ENCODE measurements around the gene CAMK2D.

The CAMK2D gene

DNA sequence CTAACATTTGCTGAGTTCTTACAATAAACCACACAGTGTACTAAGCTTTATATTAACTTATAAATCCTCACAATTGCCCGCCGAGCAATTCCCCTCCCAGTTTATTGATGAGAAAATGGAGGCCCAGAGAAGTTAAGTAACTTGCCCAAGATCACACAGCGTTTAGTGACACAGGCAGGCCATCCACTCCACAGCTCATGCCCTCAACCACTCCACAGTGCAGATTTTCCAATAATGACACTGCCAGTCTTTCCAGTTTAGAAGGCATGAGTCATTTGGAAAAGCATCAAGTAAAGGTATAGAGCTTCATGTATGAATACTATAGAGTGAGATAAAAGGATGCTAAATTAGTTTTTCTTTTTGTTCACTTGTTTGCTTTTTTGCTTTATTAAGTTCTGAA, 208.5 kb downstream of the CAMK2D start:
- Histone ChIP-seq H3K36me3 (ENCODE audit: insufficient read depth, low read depth, low read length) (no peaks in the 10 kb centered on the region; the same call in 1 of the 2 replicates), H3K27me3 (ENCODE audit: insufficient read depth, low read length) (no peaks in the 10 kb centered on the region), H3K27ac (ENCODE audit: low read length) (no peak overlapping the region), H3K4me1 (ENCODE audit: insufficient read depth, low read length) (no peaks in the 10 kb centered on the region), H3K9me3 (ENCODE audit: insufficient read depth, low read depth, low read length) (no peaks in the 10 kb centered on the region), H3K9ac (ENCODE audit: low read depth, low read length) (no peak overlapping the region), H3K4me3 (ENCODE audit: low read length) (no peak overlapping the region)

DNA sequence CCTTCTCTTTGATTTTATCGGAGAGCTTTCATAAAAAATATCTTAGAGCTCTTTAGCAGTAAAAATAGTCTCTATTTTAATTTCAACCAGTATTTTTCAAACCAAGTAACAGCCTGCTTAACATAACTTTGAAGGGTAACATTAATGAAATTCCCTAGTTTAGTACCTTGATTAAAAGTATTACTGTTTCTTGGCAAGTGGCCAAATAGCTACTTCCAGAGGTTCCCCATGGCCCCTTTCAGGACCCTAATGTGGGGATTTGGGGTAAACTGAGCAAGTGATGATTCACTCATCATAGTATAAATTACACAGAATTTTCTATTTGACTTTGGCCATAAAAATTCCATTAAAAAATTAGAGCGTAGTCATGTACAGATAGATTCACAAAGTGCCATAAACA, 211.0 kb downstream of the CAMK2D start:
- Histone ChIP-seq H3K27ac (ENCODE audit: low read length) (no peak overlapping the region), H3K9me3 (ENCODE audit: insufficient read depth, low read depth, low read length) (no peaks in the 10 kb centered on the region), H3K9ac (ENCODE audit: low read depth, low read length) (no peak overlapping the region), H3K36me3 (ENCODE audit: insufficient read depth, low read depth, low read length) (no peaks in the 10 kb centered on the region; the same call in 1 of the 2 replicates), H3K4me3 (ENCODE audit: low read length) (no peak overlapping the region), H3K4me1 (ENCODE audit: insufficient read depth, low read length) (no peaks in the 10 kb centered on the region), H3K27me3 (ENCODE audit: insufficient read depth, low read length) (no peaks in the 10 kb centered on the region)

DNA sequence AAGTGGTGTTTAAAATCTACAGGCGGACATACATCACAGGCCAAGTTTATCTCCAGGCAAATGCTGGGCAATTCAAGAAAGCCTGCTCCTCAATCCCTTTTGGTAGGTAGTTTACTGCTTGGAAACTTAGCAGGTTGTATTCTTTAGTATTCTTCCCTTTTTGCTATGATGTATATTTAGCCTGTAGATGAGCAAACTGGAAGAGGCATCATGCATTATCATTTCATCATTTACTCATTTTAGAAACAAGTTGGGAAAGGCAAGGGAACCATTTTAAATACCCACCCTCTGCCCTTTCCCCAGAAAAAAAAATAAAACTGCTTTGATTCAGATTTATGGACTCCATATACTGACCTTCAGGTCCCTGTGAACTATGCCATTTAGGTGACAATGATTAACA, 213.2 kb downstream of the CAMK2D start:
- no peaks in the 10 kb centered on the region for H3K4me1 ChIP-seq (ENCODE audit: insufficient read depth, low read length)
- no peaks in the 10 kb centered on the region for H3K27me3 ChIP-seq (ENCODE audit: insufficient read depth, low read length)
- no peak overlapping the region for H3K4me3 ChIP-seq (ENCODE audit: low read length)
- no peak overlapping the region for H3K9ac ChIP-seq (ENCODE audit: low read depth, low read length)
- no peaks in the 10 kb centered on the region; the same call in 1 of the 2 replicates for H3K36me3 ChIP-seq (ENCODE audit: insufficient read depth, low read depth, low read length)
- no peaks in the 10 kb centered on the region for H3K9me3 ChIP-seq (ENCODE audit: insufficient read depth, low read depth, low read length)
- no peak overlapping the region for H3K27ac ChIP-seq (ENCODE audit: low read length)

DNA sequence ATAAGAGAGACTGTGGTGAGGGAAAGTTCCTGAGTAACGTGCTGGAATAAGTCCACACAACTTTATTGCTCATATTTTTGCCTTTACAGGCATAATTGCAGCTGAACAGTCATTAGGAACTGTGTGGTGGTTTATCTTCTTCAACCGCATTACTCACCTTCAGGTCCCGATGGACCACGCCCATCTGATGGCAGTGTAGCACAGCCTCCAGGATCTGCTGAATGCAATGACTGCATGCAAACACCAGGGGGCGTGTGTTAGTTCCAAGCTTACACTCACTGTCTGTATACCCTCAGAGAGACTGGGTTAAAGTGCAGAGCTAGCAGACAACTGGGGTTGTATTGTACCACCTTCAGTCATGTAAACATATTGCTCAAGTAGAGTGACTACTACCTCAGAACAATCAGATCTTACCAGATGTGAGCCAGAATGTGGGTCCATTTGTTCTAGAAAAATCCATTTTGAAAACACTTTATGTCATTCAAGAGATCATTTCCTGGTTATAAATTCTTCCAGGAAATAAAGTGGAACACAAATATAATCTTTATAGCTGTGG, 214.0 kb downstream of the CAMK2D start:
- Histone ChIP-seq H3K4me1 (ENCODE audit: insufficient read depth, low read length) (no peaks in the 10 kb centered on the region), H3K4me3 (ENCODE audit: low read length) (no peak overlapping the region), H3K9ac (ENCODE audit: low read depth, low read length) (no peak overlapping the region), H3K27ac (ENCODE audit: low read length) (no peak overlapping the region), H3K27me3 (ENCODE audit: insufficient read depth, low read length) (no peaks in the 10 kb centered on the region), H3K36me3 (ENCODE audit: insufficient read depth, low read depth, low read length) (no peaks in the 10 kb centered on the region; the same call in 1 of the 2 replicates), H3K9me3 (ENCODE audit: insufficient read depth, low read depth, low read length) (no peaks in the 10 kb centered on the region)

DNA sequence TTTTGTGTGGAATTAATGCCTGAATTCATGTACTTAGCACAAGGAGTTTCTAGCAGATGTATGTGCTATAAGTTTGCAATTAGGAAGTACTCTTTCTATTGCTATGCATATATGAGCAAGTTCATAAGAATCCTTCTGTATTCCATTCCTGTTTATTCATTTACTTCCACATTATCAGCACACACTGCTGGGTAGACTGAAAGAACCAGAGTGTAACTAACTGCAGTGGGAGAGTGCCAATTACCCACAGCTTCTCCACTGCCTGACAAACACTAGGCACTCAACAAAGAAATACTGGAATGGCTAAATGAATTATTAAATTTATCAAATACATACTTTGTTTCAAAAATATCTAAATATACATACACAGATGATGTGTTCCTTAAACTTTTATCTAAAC, 219.6 kb downstream of the CAMK2D start:
- Histone ChIP-seq H3K36me3 (ENCODE audit: insufficient read depth, low read depth, low read length) (no peaks in the 10 kb centered on the region), H3K27ac (ENCODE audit: low read length) (no peak overlapping the region), H3K27me3 (ENCODE audit: insufficient read depth, low read length) (no peaks in the 10 kb centered on the region), H3K9ac (ENCODE audit: low read depth, low read length) (no peak overlapping the region), H3K4me1 (ENCODE audit: insufficient read depth, low read length) (no peaks in the 10 kb centered on the region), H3K9me3 (ENCODE audit: insufficient read depth, low read depth, low read length) (no peaks in the 10 kb centered on the region), H3K4me3 (ENCODE audit: low read length) (no peak overlapping the region)

DNA sequence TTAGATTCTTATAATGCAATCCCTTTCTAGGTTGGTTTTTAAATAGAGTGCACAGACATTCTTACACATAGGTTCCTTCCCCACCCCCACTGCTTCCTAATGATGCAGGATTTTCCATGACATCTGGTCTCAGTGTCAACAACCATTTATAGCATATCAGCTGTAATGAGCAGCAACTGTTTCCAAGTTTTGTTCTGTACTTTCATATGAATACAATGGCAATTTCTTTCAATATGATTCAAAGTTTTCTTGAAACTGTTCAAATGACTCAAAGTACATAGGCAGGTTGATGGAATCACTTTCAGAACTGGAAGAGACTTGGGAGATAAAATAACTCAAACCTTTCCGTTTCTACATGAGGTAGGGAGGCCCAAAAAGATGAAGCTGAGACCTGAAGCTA, 220.7 kb downstream of the CAMK2D start:
- Histone ChIP-seq H3K9ac (ENCODE audit: low read depth, low read length) (no peak overlapping the region), H3K4me1 (ENCODE audit: insufficient read depth, low read length) (no peaks in the 10 kb centered on the region), H3K9me3 (ENCODE audit: insufficient read depth, low read depth, low read length) (no peaks in the 10 kb centered on the region), H3K4me3 (ENCODE audit: low read length) (no peak overlapping the region), H3K27me3 (ENCODE audit: insufficient read depth, low read length) (no peaks in the 10 kb centered on the region), H3K27ac (ENCODE audit: low read length) (no peak overlapping the region), H3K36me3 (ENCODE audit: insufficient read depth, low read depth, low read length) (no peaks in the 10 kb centered on the region)

DNA sequence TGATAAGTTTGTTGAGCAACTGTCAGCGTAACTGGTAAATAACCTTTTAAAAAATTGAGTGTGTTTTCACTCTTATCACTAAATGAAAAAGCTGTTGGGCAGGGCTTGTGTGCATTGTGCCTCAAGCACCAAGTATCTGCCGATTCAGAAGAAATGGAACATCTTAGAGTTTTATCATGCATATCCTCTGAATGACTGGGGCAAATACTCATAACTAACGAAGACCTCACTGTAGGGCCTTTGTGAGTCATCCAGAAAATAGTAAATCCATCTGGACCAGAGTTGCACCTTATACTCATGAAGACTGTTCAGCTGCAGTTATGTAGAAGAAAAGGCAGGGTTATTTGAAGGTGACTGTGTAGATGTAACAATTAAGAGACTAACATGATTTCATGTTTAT, 222.1 kb downstream of the CAMK2D start:
- Histone ChIP-seq H3K9me3 (ENCODE audit: insufficient read depth, low read depth, low read length) (no peaks in the 10 kb centered on the region), H3K9ac (ENCODE audit: low read depth, low read length) (no peak overlapping the region), H3K4me1 (ENCODE audit: insufficient read depth, low read length) (no peaks in the 10 kb centered on the region), H3K27me3 (ENCODE audit: insufficient read depth, low read length) (no peaks in the 10 kb centered on the region), H3K27ac (ENCODE audit: low read length) (no peak overlapping the region), H3K36me3 (ENCODE audit: insufficient read depth, low read depth, low read length) (no peaks in the 10 kb centered on the region), H3K4me3 (ENCODE audit: low read length) (no peak overlapping the region)

DNA sequence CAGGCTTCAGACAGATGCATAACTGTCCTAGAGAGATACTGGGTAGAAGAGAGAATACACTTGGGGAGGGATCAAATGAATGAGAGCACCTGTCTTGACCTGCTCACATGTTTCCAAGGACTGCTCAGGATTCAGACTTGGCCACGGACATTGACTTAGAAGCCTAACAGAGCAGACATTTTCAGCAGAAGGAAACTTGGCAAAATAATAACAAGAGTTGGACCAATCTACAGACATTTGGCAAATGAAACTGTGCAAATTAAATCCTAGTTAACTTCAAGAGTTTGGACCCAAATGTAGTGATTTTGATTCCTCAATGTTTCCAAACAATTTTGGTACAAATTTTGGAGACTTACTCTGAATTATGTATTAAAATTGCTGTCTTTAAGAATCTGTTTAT, 223.9 kb downstream of the CAMK2D start:
- Histone ChIP-seq H3K27ac (ENCODE audit: low read length) (no peak overlapping the region), H3K9ac (ENCODE audit: low read depth, low read length) (no peak overlapping the region), H3K36me3 (ENCODE audit: insufficient read depth, low read depth, low read length) (no peaks in the 10 kb centered on the region), H3K9me3 (ENCODE audit: insufficient read depth, low read depth, low read length) (no peaks in the 10 kb centered on the region), H3K4me3 (ENCODE audit: low read length) (no peak overlapping the region), H3K27me3 (ENCODE audit: insufficient read depth, low read length) (no peaks in the 10 kb centered on the region), H3K4me1 (ENCODE audit: insufficient read depth, low read length) (no peaks in the 10 kb centered on the region)

DNA sequence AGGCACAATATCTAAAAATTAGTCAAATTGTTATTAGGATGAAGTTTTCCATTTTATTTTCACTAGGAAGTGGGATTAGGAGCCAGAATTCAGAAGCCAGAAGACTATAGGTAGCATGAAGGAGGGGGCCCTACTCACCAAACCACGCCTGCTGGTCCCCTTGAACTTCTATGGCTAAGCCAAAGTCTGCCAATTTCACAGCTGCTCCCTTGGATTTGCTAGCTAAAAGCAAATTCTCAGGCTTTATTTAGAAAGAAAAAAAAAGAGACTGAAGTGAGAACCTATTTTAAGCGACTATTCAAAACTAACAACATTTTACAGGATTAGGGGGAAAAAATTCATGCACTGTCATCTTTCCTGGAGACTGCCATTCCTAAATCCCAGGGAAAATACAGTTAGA, 224.3 kb downstream of the CAMK2D start:
- no peak overlapping the region for H3K9ac ChIP-seq (ENCODE audit: low read depth, low read length)
- no peak overlapping the region for H3K27ac ChIP-seq (ENCODE audit: low read length)
- H3K27me3 ChIP-seq (ENCODE audit: insufficient read depth, low read length), result no peaks in the 10 kb centered on the region
- H3K4me3 ChIP-seq (ENCODE audit: low read length), result no peak overlapping the region
- no peaks in the 10 kb centered on the region for H3K9me3 ChIP-seq (ENCODE audit: insufficient read depth, low read depth, low read length)
- H3K4me1 ChIP-seq (ENCODE audit: insufficient read depth, low read length), result no peaks in the 10 kb centered on the region
- H3K36me3 ChIP-seq (ENCODE audit: insufficient read depth, low read depth, low read length), result no peaks in the 10 kb centered on the region

DNA sequence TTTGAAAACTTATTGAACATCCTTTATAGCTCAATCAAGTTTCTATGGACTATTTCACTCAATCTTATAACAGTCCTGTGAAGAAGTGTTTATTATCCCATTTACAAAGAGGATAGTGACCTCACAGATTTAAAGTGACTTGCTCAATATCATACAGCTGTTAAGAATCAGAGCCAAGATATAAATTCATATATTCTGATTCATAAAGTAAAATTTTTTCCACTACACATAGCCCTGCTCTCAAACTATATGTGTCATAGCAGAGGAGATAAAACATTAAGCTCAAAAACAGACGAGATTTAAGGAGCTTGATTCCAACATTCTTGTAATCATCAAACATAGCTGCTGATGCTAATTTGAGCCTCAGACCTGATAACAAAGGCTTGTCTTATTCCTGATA, 226.8 kb downstream of the CAMK2D start:
- Histone ChIP-seq H3K4me3 (ENCODE audit: low read length) (no peak overlapping the region), H3K9ac (ENCODE audit: low read depth, low read length) (no peak overlapping the region), H3K9me3 (ENCODE audit: insufficient read depth, low read depth, low read length) (no peaks in the 10 kb centered on the region), H3K36me3 (ENCODE audit: insufficient read depth, low read depth, low read length) (no peaks in the 10 kb centered on the region), H3K27ac (ENCODE audit: low read length) (no peak overlapping the region), H3K4me1 (ENCODE audit: insufficient read depth, low read length) (no peaks in the 10 kb centered on the region), H3K27me3 (ENCODE audit: insufficient read depth, low read length) (no peaks in the 10 kb centered on the region)

DNA sequence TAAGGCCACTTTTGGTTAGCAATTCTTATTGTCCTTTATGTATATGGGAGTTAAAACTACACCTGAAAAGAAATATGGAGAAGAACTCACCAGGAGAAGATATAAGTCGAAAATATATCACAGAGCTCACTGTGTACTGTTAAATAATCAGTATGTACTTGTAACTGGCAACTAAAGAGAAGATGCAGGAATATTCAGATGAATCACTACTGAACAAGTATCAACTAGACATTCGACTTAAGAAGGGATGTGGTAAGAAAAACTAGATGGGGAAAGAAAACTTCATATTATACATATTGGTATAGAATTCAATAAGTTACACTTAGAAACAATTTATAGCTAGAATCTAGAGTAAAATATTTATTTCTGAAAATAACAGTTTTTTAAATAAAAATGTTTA, 230.0 kb downstream of the CAMK2D start:
- Histone ChIP-seq H3K36me3 (ENCODE audit: insufficient read depth, low read depth, low read length) (no peaks in the 10 kb centered on the region), H3K9me3 (ENCODE audit: insufficient read depth, low read depth, low read length) (no peaks in the 10 kb centered on the region), H3K27ac (ENCODE audit: low read length) (no peak overlapping the region), H3K4me1 (ENCODE audit: insufficient read depth, low read length) (peaks cover 5% of the 10 kb centered on the region; the same call in 1 of the 2 replicates), H3K9ac (ENCODE audit: low read depth, low read length) (no peak overlapping the region), H3K4me3 (ENCODE audit: low read length) (no peak overlapping the region), H3K27me3 (ENCODE audit: insufficient read depth, low read length) (no peaks in the 10 kb centered on the region)

DNA sequence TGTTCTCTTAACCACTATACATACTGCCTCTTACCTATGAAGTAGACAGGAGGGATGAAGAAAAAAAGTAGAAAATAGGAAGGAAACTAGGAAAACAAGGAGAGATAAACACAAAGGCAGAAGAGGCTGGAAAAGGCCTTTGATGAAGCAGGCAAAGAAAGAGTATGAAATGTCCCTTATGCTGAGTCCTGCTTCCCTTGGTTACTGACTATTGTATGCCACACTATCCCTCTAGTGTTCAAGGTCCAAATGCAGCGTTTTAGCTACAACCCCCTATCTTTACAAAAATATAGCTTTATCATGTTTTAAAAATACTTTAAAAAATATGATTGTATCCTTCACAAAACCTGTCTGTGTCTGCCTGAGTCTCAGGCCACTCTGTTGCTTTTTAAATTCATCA, 233.1 kb downstream of the CAMK2D start:
- Histone ChIP-seq H3K36me3 (ENCODE audit: insufficient read depth, low read depth, low read length) (no peaks in the 10 kb centered on the region), H3K27ac (ENCODE audit: low read length) (no peak overlapping the region), H3K4me1 (ENCODE audit: insufficient read depth, low read length) (peaks cover 5% of the 10 kb centered on the region; the same call in 1 of the 2 replicates), H3K4me3 (ENCODE audit: low read length) (no peak overlapping the region), H3K27me3 (ENCODE audit: insufficient read depth, low read length) (no peaks in the 10 kb centered on the region), H3K9me3 (ENCODE audit: insufficient read depth, low read depth, low read length) (no peaks in the 10 kb centered on the region), H3K9ac (ENCODE audit: low read depth, low read length) (no peak overlapping the region)

Measured in iPS-20b (cell line).